GM12875 (cell line): Measurements from ENCODE around the gene ADAP2.
A peak's percentile ranks its signal among the peaks of the same experiment; 100 is the strongest.

Experiments
- H3K4me3 ChIP-seq: one replicate; pipeline ENCODE4 v1.5.1; 2011; ENCODE audit warnings: low read depth, low read length, control low read depth
- TF ChIP-seq, protein P1 (sequence below): IDR thresholded peaks from 2 replicates; pipeline ENCODE4 v1.5.1; 2011; ENCODE audit warnings: low read depth, mild to moderate bottlenecking, control low read depth, inconsistent platforms, low read length, moderate library complexity, borderline replicate concordance; ENCODE audit not compliant: insufficient read depth

Gene ADAP2

GRCh38 chr17:31008374-31009041 lies 86.8 kb downstream of the ADAP2 start:
- peak overlapping the region; percentile 80 for H3K4me3 ChIP-seq
- TF ChIP-seq, protein P1, sequence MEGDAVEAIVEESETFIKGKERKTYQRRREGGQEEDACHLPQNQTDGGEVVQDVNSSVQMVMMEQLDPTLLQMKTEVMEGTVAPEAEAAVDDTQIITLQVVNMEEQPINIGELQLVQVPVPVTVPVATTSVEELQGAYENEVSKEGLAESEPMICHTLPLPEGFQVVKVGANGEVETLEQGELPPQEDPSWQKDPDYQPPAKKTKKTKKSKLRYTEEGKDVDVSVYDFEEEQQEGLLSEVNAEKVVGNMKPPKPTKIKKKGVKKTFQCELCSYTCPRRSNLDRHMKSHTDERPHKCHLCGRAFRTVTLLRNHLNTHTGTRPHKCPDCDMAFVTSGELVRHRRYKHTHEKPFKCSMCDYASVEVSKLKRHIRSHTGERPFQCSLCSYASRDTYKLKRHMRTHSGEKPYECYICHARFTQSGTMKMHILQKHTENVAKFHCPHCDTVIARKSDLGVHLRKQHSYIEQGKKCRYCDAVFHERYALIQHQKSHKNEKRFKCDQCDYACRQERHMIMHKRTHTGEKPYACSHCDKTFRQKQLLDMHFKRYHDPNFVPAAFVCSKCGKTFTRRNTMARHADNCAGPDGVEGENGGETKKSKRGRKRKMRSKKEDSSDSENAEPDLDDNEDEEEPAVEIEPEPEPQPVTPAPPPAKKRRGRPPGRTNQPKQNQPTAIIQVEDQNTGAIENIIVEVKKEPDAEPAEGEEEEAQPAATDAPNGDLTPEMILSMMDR: no peak
